A549 (cell line): ENCODE results near the gene AKIRIN2. TPM values are rescaled to one million over a fixed set of nuclear protein-coding genes. Genes with fewer than 3 reads are reported as not detected.
A peak's percentile ranks its signal among the peaks of the same experiment; 100 is the strongest.

ENCODE experiments used
- ATAC-seq, 2 experiments: fragments of 200-7000 bp in 1 of 2; fragments of >200 bp in 1 of 2; cut with Nextera tagmentation in 1 of 2; cut with Tn5 transposase in 1 of 2; 3 replicates each; pipeline versions ENCODE4 v1.8.0 to v1.9.1; 2018 to 2020; ENCODE audit warnings: mild to moderate bottlenecking in 1 of 2, moderate library complexity in 1 of 2
- CTCF ChIA-PET: fragments of 300-600 bp; sonication (Branson Sonifier 250); formaldehyde crosslinking; extraction: SDS; loops from one replicate; lab custom pipeline; 2021; ENCODE audit warnings: antibody characterized with exemption, inconsistent platforms; lab: Yijun Ruan, JAX
- POLR2A ChIA-PET: fragments of 350-600 bp; formaldehyde crosslinking; extraction: SDS; loops from one replicate; lab custom pipeline; 2021; ENCODE audit warnings: antibody characterized with exemption, inconsistent platforms; lab: Yijun Ruan, JAX
- DNase-seq, 2 experiments: peaks; one replicate each; pipeline versions ENCODE4 v3.0.0 to v3.0.0-alpha.2; 2011 to 2016; ENCODE audit warnings: low read depth in 1 of 2, low spot score in 1 of 2
- FAIRE-seq: peaks from 2 replicates; lab custom pipeline; 2011; peaks lifted over from hg19 to GRCh38; lab: Jason Lieb, UNC
- H3K27ac ChIP-seq, 2 experiments: fragments of >200 bp; sonication (Bioruptor Twin); formaldehyde crosslinking; 3 replicates each; pipeline ENCODE4 v1.5.1; 2016 to 2017
- H3K4me1 ChIP-seq: fragments of >200 bp; sonication (Bioruptor Twin); formaldehyde crosslinking; 3 replicates; pipeline ENCODE4 v1.6.1; 2016
- H3K4me2 ChIP-seq: fragments of >200 bp; sonication (Bioruptor Twin); formaldehyde crosslinking; 3 replicates; pipeline ENCODE4 v1.6.1; 2016
- H3K4me3 ChIP-seq: fragments of >200 bp; sonication (Bioruptor Twin); formaldehyde crosslinking; 3 replicates; pipeline ENCODE4 v1.5.1; 2016
- H3K9me3 ChIP-seq: fragments of >200 bp; sonication (Bioruptor Twin); formaldehyde crosslinking; 3 replicates; pipeline ENCODE4 v1.6.1; 2016
- CBX2 ChIP-seq: fragments of 200-600 bp; sonication (generic); IDR thresholded peaks from 2 replicates; pipeline ENCODE4 v1.6.1; 2016; ENCODE audit warnings: low read depth, mild to moderate bottlenecking, borderline replicate concordance
- CBX8 ChIP-seq: fragments of 200-600 bp; sonication (generic); IDR thresholded peaks from 2 replicates; pipeline ENCODE4 v1.6.1; 2016
- CEBPB ChIP-seq, 2 experiments: fragments of >200 bp in 1 of 2; sonication (Bioruptor Twin) in 1 of 2; formaldehyde crosslinking in 1 of 2; IDR thresholded peaks; 2 replicates each; pipeline ENCODE4 v1.6.1; 2012 to 2016
- E2F6 ChIP-seq: IDR thresholded peaks from 2 replicates; pipeline ENCODE4 v1.6.1; 2012; ENCODE audit warnings: low read depth, borderline replicate concordance
- EHMT2 ChIP-seq: fragments of 200-600 bp; sonication (generic); IDR thresholded peaks from 2 replicates; pipeline ENCODE4 v1.6.1; 2016; ENCODE audit warnings: antibody characterized with exemption, low read depth, mild to moderate bottlenecking, moderate library complexity
- ELK1 ChIP-seq: fragments of 150-350 bp; IDR thresholded peaks from 2 replicates; pipeline ENCODE4 v1.6.1; 2014; ENCODE audit warnings: low read depth, mild to moderate bottlenecking, low read length
- FOSL2 ChIP-seq, 2 experiments: fragments of 450-650 bp in 1 of 2; fragments of >200 bp in 1 of 2; sonication (Bioruptor Twin) in 1 of 2; formaldehyde crosslinking; IDR thresholded peaks; 2 replicates each; pipeline versions ENCODE4 v1.5.0 to v1.6.1; 2016 to 2020; ENCODE audit warnings: mild to moderate bottlenecking in 1 of 2, moderate library complexity in 1 of 2
- GATA3 ChIP-seq: IDR thresholded peaks from 2 replicates; pipeline ENCODE4 v1.6.1; 2012; ENCODE audit warnings: borderline replicate concordance
- HDAC2 ChIP-seq: fragments of 200-600 bp; sonication (generic); IDR thresholded peaks from 2 replicates; pipeline ENCODE4 v1.6.1; 2016
- HOXA7 ChIP-seq: fragments of 250-450 bp; sonication (Bioruptor Pico); IDR thresholded peaks from 2 replicates; pipeline ENCODE4 v1.5.0; 2020; ENCODE audit warnings: mild to moderate bottlenecking, moderate library complexity
- HOXB5 ChIP-seq: fragments of 250-450 bp; sonication (Bioruptor Pico); IDR thresholded peaks from 2 replicates; pipeline ENCODE4 v1.5.0; 2020; ENCODE audit warnings: mild to moderate bottlenecking, moderate library complexity
- KDM1A ChIP-seq: fragments of 200-600 bp; sonication (generic); IDR thresholded peaks from 2 replicates; pipeline ENCODE4 v1.6.1; 2016; ENCODE audit warnings: low read depth, mild to moderate bottlenecking
- KDM5A ChIP-seq: fragments of 200-600 bp; sonication (generic); IDR thresholded peaks from 2 replicates; pipeline ENCODE4 v1.6.1; 2016; ENCODE audit warnings: antibody characterized with exemption, mild to moderate bottlenecking
- MAFK ChIP-seq: fragments of 450-650 bp; IDR thresholded peaks from 2 replicates; pipeline ENCODE4 v1.6.1; 2014; ENCODE audit not compliant: partially characterized antibody
- MAX ChIP-seq: IDR thresholded peaks from 2 replicates; pipeline ENCODE4 v1.6.1; 2012
- MYC ChIP-seq: IDR thresholded peaks from 2 replicates; pipeline ENCODE4 v1.6.1; 2012; ENCODE audit warnings: mild to moderate bottlenecking, inconsistent platforms, low read length, improper control_type of control experiment, borderline replicate concordance
- NPAS2 ChIP-seq: fragments of 250-450 bp; sonication (Bioruptor Pico); IDR thresholded peaks from 2 replicates; pipeline ENCODE4 v1.8.0; 2022; ENCODE audit warnings: mild to moderate bottlenecking, moderate library complexity, borderline replicate concordance
- NR3C1 ChIP-seq: fragments of >200 bp; sonication (Bioruptor Twin); formaldehyde crosslinking; IDR thresholded peaks from 3 replicates; pipeline ENCODE4 v1.6.1; 2017
- PBX3 ChIP-seq: IDR thresholded peaks from 2 replicates; pipeline ENCODE4 v1.6.1; 2012
- POLR2AphosphoS2 ChIP-seq: conservative IDR thresholded peaks from 2 replicates; pipeline ENCODE4 v1.6.1; 2012; ENCODE audit warnings: low read length, improper control_type of control experiment, inconsistent platforms
- RAD21 ChIP-seq, 2 experiments: fragments of >200 bp in 1 of 2; sonication (Bioruptor Twin) in 1 of 2; formaldehyde crosslinking in 1 of 2; IDR thresholded peaks in 1 of 2; conservative IDR thresholded peaks in 1 of 2; 2 replicates in 1 of 2; 3 replicates in 1 of 2; pipeline ENCODE4 v1.6.1; 2012 to 2018; ENCODE audit warnings: inconsistent platforms in 1 of 2
- RARB ChIP-seq: fragments of 250-450 bp; sonication (Bioruptor Pico); IDR thresholded peaks from 2 replicates; pipeline ENCODE4 v1.8.0; 2021; ENCODE audit warnings: mild to moderate bottlenecking, moderate library complexity
- REST ChIP-seq: fragments of 200-600 bp; sonication (generic); IDR thresholded peaks from 2 replicates; pipeline ENCODE4 v1.6.1; 2016; ENCODE audit warnings: antibody characterized with exemption, mild to moderate bottlenecking, moderate library complexity
- SREBF2 ChIP-seq: fragments of 450-650 bp; IDR thresholded peaks from 2 replicates; pipeline ENCODE4 v1.6.1; 2014; ENCODE audit warnings: mild to moderate bottlenecking, moderate library complexity
- TP53 ChIP-seq: fragments of 250-450 bp; sonication (Bioruptor Pico); IDR thresholded peaks from 2 replicates; pipeline ENCODE4 v1.5.0; 2021; ENCODE audit warnings: mild to moderate bottlenecking, moderate library complexity
- USF2 ChIP-seq: fragments of 450-650 bp; IDR thresholded peaks from 2 replicates; pipeline ENCODE4 v1.6.1; 2014; ENCODE audit warnings: antibody characterized with exemption
- ZC3H11A ChIP-seq: fragments of 450-650 bp; IDR thresholded peaks from 2 replicates; pipeline ENCODE4 v1.6.1; 2014; ENCODE audit warnings: antibody characterized with exemption, mild to moderate bottlenecking
- ZNF302 ChIP-seq: fragments of 250-450 bp; sonication (Bioruptor Pico); IDR thresholded peaks from 2 replicates; pipeline ENCODE4 v1.9.0; 2021; ENCODE audit warnings: inconsistent platforms, mild to moderate bottlenecking, moderate library complexity
- ZSCAN20 ChIP-seq: fragments of 250-450 bp; sonication (Bioruptor Pico); IDR thresholded peaks from 2 replicates; pipeline ENCODE4 v1.8.0; 2022; ENCODE audit warnings: mild to moderate bottlenecking, moderate library complexity
- WGBS: methylation state at CpG from one replicate; pipeline ENCODE4 v1.1.6; 2017; ENCODE audit errors: missing lambda C conversion rate; 5-methylcytosine and 5-hydroxymethylcytosine counted together
- polyA plus RNA-seq, 4 experiments: library from polyadenylated mRNA; depleted of rRNA in 3 of 4; stranded (reverse); fragments of >200 nt; fragmentation: RNase III in 1 of 4; extraction: RNeasy Plus Mini Kit Qiagen cat#74134 plus additional on column Dnase treatment in 1 of 4; gene quantifications; 2 replicates in 3 of 4; 3 replicates in 1 of 4; pipeline ENCODE4 v1.2.3, GENCODE V29; 2011 to 2017

The AKIRIN2 gene
- polyA plus RNA-seq, 2 of the 4 experiments (the other 2 are of a cell fraction), result 23.7 to 40.1 TPM

- TF ChIP-seq ELK1 (no peak), USF2 (no peak), KDM1A (no peak), CEBPB (IDR thresholded peaks at IDR 0.05) (no peak), CBX8 (no peak), HOXA7 (no peak), MAX (no peak), RARB (CRISPR knock-in tag) (no peak), NR3C1 (no peak), HOXB5 (CRISPR knock-in tag) (no peak), GATA3 (peak; percentile 47; the same call in 1 of the 2 replicates), MYC (no peak), MAFK (peak; percentile 88), SREBF2 (no peak)
These were observed 4.3 kb upstream of the AKIRIN2 start (continued) for GRCh38 chr6:87706187-87706966.

- POLR2A ChIA-PET, result no interaction called here
- CTCF ChIA-PET, result interaction anchor here (0.8 to 1.4 kb wide), 2 partner anchors 18 to 23 kb away, joined by 3 to 5 read pairs; no protein-coding TSS in a partner anchor
- Histone ChIP-seq H3K4me2 (peak overlapping the region; percentile 69), H3K9me3 (no peaks in the 10 kb centered on the region), H3K4me1 (peaks cover 45% of the 10 kb centered on the region), H3K27ac (peak overlapping the region; percentile 82 to 92), H3K4me3 (no peak overlapping the region)
- WGBS, result 1% methylated on average over 4 of the region's 4 CpGs
- ATAC-seq, result peak; percentile 55 to 58
- FAIRE-seq, result no peak
- peak; percentile 41 to 81 for DNase-seq
- TF ChIP-seq PBX3 (no peak), SREBF2 (no peak), CBX8 (no peak), MAFK (peak; percentile 64), EHMT2 (no peak), MAX (0 out of 2 replicates have a peak, but pooled peaks have one; percentile 53), MYC (no peak), ZSCAN20 (CRISPR knock-in tag) (no peak), CBX2 (no peak), RAD21 (conservative IDR thresholded peaks at IDR 0.05 in 1 of 2, IDR thresholded peaks at IDR 0.05 in 1 of 2) (0 out of 5 replicates have a peak, but pooled peaks of 1 of the 2 experiments have one; percentile 19), NPAS2 (no peak), KDM1A (no peak), POLR2AphosphoS2 (no peak), GATA3 (peak; percentile 46; the same call in 1 of the 2 replicates), E2F6 (no peak), KDM5A (no peak), ZNF302 (CRISPR knock-in tag) (no peak), HDAC2 (no peak), TP53 (no peak), FOSL2 (IDR thresholded peaks at IDR 0.05) (0 out of 2 replicates have a peak, but pooled peaks have one; percentile 20), FOSL2 (CRISPR knock-in tag; IDR thresholded peaks at IDR 0.05) (peak; percentile 51), REST (no peak), ZC3H11A (no peak)
These were observed 3.1 kb upstream of the AKIRIN2 start for GRCh38 chr6:87705070-87705691.
